ENCODE results near the gene CTNS. TPM values are rescaled to one million over a fixed set of nuclear protein-coding genes. Genes with fewer than 3 reads are reported as not detected.

The CTNS gene
- total and polyA plus RNA-seq, 8 donors = 9.0 to 14.2 (median 12.8) TPM

GRCh38 chr17:3645310-3645709 lies 8.8 kb downstream of the CTNS start:
- Histone ChIP-seq H3K36me3 (no peaks in the 10 kb centered on the region), H3K9me3 (no peaks in the 10 kb centered on the region), H3K27me3 (no peaks in the 10 kb centered on the region), H3K27ac (no peak overlapping the region), H3K4me3 (no peak overlapping the region), H3K4me1 (peaks cover 6 to 10% (median 7%) of the 10 kb centered on the region in 3 donors)
- FAIRE-seq (no peak), ATAC-seq (no peak), DNase-seq (peak in 1 of 6 donors; percentile 11)
- intact Hi-C loops (cut with DNase I) = loop anchor here in 1 of 3 donors (10.0 kb wide), 1 partner anchor 601 kb away; no protein-coding TSS in a partner anchor
- no peak for TF ChIP-seq CTCF (IDR thresholded peaks at IDR 0.05)
- WGBS, 2 donors = 55 to 80% methylated on average over 5 of the region's 5 CpGs

- Histone ChIP-seq H3K36me3 (no peaks in the 10 kb centered on the region), H3K27me3 (no peaks in the 10 kb centered on the region), H3K4me1 (no peaks in the 10 kb centered on the region), H3K27ac (no peak overlapping the region), H3K4me3 (no peak overlapping the region), H3K9me3 (no peaks in the 10 kb centered on the region)
- FAIRE-seq (no peak), DNase-seq (no peak), ATAC-seq (no peak)
- TF ChIP-seq CTCF (IDR thresholded peaks at IDR 0.05) = no peak
- 82 to 84% methylated on average over 12 of the region's 12 CpGs for WGBS, 2 donors
- intact Hi-C loops (cut with DNase I) = loop anchor here in 1 of 3 donors (10.0 kb wide), 1 partner anchor 602 kb away; no protein-coding TSS in a partner anchor
Measured at GRCh38 chr17:3647251-3647650, 10.7 kb downstream of the CTNS start.

GRCh38 chr17:3647769-3648555 lies 11.4 kb downstream of the CTNS start:
- no peaks in the 10 kb centered on the region for H3K4me1 ChIP-seq
- DNase-seq = peak in 3 of 6 donors; percentile 61 to 86 (median 77)
- no peak overlapping the region for H3K27ac ChIP-seq
- peak in 2 of 4 donors; percentile 14 to 25 for TF ChIP-seq CTCF (IDR thresholded peaks at IDR 0.05)
- 62 to 63% methylated on average over 20 of the region's 20 CpGs for WGBS, 2 donors
- peak; percentile 55 to 92 (median 86) for ATAC-seq
- H3K4me3 ChIP-seq = no peak overlapping the region
- no peaks in the 10 kb centered on the region for H3K9me3 ChIP-seq
- no peak for FAIRE-seq
- H3K27me3 ChIP-seq = no peaks in the 10 kb centered on the region
- intact Hi-C loops (cut with DNase I) = loop anchor here in 1 of 3 donors (10.0 kb wide), 1 partner anchor 603 kb away; no protein-coding TSS in a partner anchor
- H3K36me3 ChIP-seq = no peaks in the 10 kb centered on the region

- no peak for FAIRE-seq
- intact Hi-C loops (cut with DNase I) = no loop called here
- Histone ChIP-seq H3K4me1 (peaks cover 0 to 3% (median 0%) of the 10 kb centered on the region in 3 donors), H3K9me3 (no peaks in the 10 kb centered on the region), H3K27ac (no peak overlapping the region), H3K4me3 (no peak overlapping the region), H3K27me3 (no peaks in the 10 kb centered on the region), H3K36me3 (no peaks in the 10 kb centered on the region)
- ATAC-seq = no peak
- 90% methylated on average over 8 to 11 of the region's 11 CpGs for WGBS, 2 donors
- no peak for TF ChIP-seq CTCF (IDR thresholded peaks at IDR 0.05)
- DNase-seq = no peak
Measured at GRCh38 chr17:3655766-3656165, 19.2 kb downstream of the CTNS start.

GRCh38 chr17:3656353-3656752 lies 19.8 kb downstream of the CTNS start:
- Histone ChIP-seq H3K4me1 (peaks cover 0 to 3% (median 0%) of the 10 kb centered on the region in 3 donors), H3K27ac (no peak overlapping the region), H3K36me3 (no peaks in the 10 kb centered on the region), H3K4me3 (no peak overlapping the region), H3K27me3 (no peaks in the 10 kb centered on the region), H3K9me3 (no peaks in the 10 kb centered on the region)
- FAIRE-seq (no peak), DNase-seq (no peak), ATAC-seq (no peak)
- 89 to 92% methylated on average over 15 of the region's 16 CpGs for WGBS, 2 donors
- TF ChIP-seq CTCF (IDR thresholded peaks at IDR 0.05) = no peak
- intact Hi-C loops (cut with DNase I) = no loop called here
